ENCODE measurements around the gene TANK.
"Not testable (repeated sequence)": the region's sequence is repeated elsewhere in the genome, so short reads cannot be mapped to it uniquely, and the experiment has no call there.

TANK gene

GRCh38 chr2:161233858-161234431 lies 73.7 kb downstream of the TANK start:
- no peak for DNase-seq

DNA sequence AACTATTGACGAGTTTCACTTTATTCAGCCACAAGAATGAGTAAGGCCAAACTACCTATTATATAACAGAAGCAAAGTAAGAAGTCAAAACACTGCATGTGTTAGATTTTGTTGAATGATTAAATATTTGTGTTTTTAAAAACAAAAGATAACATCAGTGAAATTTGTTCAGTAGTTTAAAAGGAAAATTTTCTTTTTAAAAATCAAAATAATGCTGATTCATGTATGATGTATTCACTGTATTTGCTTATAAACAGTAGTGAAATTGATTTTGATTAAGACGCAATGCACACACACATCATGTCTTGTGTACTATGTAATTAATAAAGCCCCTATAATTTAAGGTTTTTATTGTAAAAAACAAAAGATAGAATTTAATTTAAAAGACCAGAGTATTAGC lies 74.4 kb downstream of the TANK start:
- no peak for DNase-seq

- no peak for DNase-seq
Measured at GRCh38 chr2:161237392-161238264, 77.4 kb downstream of the TANK start.

DNA sequence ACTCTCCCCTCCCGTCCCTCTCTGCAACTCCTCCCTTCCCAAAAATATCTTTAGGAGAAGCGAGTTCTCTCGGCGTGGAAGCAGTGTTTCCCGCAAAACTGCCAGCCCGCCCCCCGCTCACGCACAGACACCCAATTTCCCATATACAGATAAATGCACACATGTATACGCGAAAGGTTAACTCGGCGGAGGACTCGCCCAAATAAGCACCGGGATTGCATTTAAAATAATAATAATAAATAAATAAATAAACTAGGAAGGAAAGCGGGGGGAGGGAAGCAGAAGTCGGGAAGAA lies 78.0 kb downstream of the TANK start:
- DNase-seq, result no peak

DNA sequence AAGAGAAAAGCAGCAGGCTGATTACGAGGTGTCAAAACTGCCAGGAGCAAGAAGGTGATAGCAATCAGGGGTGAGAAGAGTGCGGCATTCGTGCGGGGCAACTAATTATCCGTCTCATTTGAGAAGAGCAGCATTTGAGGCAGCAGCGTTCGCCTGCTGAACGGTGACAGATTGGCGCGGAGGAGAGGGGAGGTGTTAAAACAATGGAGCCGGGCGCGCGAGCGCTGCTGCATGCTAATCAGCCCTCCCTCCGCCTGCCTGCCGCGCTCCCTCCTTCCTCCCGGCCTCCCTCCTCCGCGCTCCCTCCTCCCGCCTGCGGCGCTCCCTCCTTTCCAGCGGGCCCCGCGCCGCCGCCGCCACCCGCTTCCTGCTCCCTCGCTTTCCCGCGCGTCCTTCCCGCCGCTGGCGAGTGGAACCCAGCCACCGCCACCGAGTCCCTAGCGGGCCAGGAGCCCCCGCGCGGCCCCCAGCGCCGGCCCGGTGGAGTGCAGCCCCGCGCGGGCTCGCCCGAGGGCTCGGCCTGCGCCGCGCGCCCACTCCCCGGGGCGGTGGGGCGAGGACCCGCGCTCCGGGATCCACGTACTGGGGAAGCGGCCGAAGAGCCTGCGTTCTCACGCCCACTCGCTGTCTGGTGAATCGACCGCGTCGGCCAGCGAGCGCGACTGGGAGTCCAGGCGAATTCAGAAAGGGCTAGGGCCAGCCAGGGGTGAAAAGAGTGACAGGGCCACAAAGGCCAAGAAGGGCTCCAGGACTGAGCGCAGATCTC lies 78.5 kb downstream of the TANK start:
- no peak for DNase-seq

GRCh38 chr2:161239326-161240109 lies 79.3 kb downstream of the TANK start:
- no peak for DNase-seq

GRCh38 chr2:161241894-161242293 lies 81.7 kb downstream of the TANK start:
- DNase-seq, result no peak

DNA sequence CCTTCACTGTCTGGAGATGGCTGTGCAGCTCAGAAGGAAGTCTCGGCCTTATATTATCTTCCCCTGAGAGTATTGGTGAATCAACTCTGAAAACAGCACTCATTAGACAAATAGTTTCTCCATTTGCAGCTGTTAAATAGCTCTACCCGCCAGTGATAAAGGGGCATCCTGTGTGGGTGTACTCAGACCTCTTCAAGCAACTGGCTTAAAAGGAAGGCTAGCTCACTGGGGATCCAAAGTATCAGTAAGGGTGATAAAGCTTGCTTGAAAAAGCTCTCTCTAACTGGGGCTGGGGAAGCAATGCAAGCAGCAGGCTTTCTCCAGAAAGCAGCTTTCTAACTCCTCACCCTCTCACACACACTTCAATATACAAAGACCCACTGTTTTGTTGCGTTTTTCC lies 83.1 kb downstream of the TANK start:
- DNase-seq, result no peak

DNA sequence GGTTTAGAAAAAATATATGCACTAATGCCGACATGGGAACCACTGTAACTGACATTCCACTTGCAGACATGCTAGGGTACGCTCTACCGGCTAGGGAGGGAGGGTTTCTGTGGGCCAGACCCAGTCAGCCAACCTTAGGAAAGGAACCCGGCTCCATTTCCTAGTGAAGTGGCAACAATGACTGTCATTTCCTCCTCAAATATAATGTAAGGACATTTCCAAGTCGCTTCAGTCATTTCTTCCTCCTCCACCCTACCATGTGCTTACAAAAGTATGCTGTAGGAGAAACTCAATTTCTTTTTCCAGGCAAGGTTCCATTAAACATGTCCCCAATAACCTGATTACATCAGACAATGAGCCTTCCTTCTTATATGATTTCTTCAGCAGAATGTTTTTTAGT lies 83.7 kb downstream of the TANK start:
- no peak for DNase-seq

DNA sequence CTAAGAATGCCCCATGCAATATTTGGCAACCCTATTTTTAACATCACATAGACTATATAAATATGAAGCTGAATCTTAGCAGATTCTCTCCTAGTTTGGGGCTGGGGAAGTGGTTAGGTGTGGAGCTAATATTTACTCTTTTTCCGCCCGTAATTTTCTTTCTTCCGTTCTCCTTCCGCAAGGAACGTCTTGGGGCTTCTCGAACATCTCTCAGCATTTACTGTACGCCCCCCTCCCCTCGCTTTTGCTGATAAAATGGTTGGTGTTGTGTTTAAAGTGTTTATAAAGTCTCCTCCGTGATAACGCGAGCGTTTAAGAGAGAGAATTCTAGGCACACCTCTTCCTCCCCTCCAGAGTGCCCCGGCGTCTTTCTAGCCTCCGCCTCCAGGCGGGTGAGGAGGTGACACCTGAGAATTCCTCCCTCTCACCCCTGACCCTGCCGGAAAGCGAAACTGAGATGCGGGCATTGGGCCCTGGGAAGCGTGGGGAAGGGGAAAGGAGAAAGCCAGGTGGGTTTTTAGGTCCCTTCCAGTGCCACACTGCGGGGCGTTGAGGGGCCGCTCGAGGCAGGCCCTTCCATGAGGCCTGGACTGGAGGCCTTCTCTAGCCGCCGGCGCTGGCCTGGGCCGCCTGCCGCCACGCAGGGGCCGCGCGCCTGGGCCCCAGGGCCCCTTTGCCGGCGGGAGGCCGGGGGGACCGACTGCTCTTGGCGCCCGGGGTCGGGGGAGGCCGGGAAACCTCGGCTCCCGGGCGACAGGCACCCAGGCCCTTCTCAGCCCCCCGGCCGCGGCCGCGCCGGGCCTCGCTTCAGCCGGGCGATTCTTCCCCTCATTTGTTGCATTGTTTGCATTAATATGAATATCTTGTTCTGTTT lies 84.4 kb downstream of the TANK start:
- DNase-seq, result peak; percentile 76

DNA sequence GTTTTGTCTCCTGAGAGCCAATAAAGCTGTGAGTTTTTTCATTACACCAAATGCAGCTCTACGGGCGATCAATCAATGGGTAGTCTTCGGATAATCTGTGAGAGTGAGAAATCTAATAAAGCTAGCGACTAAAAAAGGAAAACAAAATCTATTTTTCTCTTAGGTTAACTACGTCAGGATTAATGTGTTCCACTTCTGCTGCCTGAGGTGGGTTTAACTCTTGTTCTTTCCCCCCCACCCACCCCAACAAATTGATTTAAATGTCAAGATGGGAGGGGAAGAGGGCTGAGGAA lies 85.0 kb downstream of the TANK start:
- no peak for DNase-seq

DNA sequence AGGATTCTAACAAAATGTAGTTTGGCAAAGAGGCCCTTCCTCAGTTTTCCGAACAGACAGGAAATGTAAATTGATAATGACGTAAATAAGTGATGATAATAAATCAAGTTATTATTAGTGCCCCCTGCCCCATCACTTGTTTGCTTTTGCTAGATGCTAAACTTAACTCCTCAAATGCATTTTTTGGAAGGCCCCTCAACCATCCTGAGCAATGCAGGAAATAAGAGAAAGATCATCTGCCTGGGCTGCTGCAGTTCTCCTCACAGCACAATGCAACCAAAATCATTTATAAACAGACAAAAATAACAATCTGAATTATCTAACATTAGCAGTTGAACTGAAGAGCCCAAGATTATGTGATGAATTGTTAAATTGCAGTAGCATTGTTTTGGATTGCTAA lies 85.4 kb downstream of the TANK start:
- DNase-seq, result no peak

DNA sequence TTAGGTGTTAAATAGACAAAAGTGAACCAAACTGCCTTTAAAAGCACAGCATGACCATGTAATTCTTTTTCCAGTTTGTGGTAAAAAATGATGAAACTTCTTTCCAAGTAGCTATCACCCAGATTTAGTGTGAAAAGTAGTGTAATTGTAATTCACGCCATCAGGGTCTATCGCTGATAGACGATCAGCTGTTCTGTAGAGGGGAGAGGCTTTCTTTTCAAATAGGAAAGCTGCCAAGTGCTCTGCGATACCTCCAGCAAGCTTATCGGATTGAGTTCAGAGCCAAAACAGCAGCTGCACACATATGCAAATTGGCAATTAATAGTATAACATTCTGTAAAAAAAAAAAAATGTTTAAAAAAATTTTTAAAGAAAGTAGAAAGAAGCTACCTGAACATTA lies 86.1 kb downstream of the TANK start:
- DNase-seq, result no peak

DNA sequence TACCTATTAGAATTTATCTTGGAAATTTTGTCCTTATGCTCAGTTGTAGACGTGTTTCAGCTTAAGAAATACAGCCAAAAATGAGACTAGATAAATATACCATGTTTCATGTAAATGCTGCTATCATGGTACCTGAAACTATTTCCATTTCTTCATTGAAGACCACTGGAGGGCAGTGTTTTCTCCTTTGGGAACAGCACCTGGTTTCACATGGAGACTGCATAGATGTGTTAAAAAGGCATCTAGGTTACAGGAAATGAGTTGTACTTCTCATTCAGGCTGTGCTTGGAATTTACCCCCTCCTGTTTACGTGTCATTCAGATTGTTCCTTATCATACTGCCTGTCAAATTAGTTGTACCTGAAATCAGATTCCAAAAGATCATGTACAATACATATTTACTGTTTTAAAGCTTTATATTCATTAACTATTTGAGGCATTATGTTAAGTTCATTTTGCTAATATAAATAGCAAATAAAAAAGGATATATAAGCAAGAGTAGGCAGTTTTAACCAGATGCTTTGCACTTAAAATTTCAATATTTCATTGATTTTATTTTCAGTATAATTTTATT lies 90.7 kb downstream of the TANK start:
- peak; percentile 59 for DNase-seq

- DNase-seq, result no peak
Measured at GRCh38 chr2:161257123-161257952, 97.1 kb downstream of the TANK start.

GRCh38 chr2:161265874-161266273 lies 105.6 kb downstream of the TANK start:
- DNase-seq, result peak; percentile 43

GRCh38 chr2:161269111-161269510 lies 108.9 kb downstream of the TANK start:
- no peak for DNase-seq

DNA sequence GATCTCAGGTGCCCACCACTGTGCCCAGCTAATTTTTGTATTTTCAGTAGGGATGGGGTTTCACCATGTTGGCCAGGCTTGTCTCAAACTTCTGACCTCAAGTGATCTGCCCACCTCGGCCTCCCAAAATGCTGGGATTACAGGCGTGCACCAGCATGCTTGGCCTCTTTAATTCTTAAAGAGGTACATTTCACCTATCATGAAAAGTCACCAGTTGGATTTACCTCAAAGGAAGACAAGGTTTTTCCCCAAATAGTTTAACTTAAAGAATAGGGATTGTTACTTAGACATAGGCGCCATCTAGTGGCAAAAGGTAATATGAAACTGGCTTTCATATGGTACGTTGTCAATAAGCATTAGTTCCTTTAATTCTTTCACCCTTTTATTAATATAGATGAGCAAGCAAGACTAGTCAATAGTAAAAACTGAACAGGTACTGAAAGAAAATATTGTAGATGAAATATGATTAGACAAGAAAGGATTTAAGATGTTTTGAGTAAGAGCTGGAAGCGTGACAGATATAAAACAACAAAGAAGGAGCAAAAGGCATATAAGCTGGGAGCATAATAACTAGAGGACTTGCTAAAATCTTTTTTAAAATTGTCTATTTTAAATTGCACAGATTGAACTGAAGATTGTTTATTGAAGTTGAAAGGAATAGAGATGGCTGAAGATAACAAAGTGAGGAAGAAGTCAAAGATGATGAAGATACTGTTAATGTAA lies 113.0 kb downstream of the TANK start:
- peak; percentile 23 for DNase-seq

DNA sequence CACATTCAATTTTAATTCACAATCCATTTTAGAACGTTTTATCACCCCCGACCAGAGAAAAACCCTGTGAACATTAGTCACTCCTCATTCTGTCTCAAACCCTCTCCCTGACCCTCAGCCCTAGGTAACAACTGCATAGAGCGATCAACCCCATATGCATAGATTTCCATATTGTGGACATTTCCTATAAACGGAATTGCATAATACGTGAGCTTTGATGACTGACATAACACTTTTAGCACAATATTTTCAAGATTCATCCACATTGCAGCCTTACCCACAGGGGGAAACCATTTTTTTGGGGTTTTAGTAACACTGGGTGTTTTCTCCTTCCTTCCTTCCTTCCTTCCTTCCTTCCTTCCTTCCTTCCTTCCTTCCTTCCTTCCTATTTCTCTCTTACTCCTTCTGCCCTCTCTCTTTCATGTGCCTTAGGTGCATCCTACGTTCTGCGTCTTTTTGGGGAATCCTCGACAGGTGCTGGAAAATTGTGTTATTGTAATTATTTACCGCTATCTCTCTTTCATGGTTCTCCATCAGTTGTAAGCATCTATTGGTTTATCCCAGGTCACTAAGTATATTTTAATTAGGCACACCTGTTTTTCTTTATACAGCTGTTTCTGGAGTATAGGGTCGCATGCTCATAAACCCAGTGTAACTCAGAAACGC lies 118.5 kb downstream of the TANK start:
- DNase-seq, result not testable (repeated sequence)

Measured in NCI-H2107 (cell line).